HCT116 (cell line): ENCODE data around the gene NUF2. TPM values are rescaled to one million over a fixed set of nuclear protein-coding genes. Genes with fewer than 3 reads are reported as not detected.

ENCODE experiments used
- ATAC-seq: fragments of 200-7000 bp; cut with Tn5 transposase; 2 replicates; pipeline ENCODE4 v1.9.1; 2020; ENCODE audit warnings: mild to moderate bottlenecking, moderate library complexity
- BruUV-seq: library from RNA; stranded (reverse); fragments of 400-500 nt; replicated peaks from 2 replicates; lab custom pipeline; 2021; lab: Mats Ljungman, UMichigan
- CTCF ChIA-PET: fragments of 300-600 bp; sonication (Branson Sonifier 250); formaldehyde crosslinking; loops from one replicate; lab custom pipeline; 2021; ENCODE audit warnings: antibody characterized with exemption; lab: Charles Lee
- POLR2A ChIA-PET: fragments of 300-600, 350-600 bp; sonication (Branson Sonifier 250); formaldehyde crosslinking; loops from one replicate; lab custom pipeline; 2021; ENCODE audit warnings: antibody characterized with exemption; lab: Charles Lee
- RAD21 ChIA-PET, 2 experiments: fragments of 300-600 bp; sonication (Branson Sonifier 250); formaldehyde crosslinking; loops; one replicate each; lab custom pipeline; 2023; ENCODE audit warnings: low total read pairs in 2 of 2; ENCODE audit not compliant: uncharacterized antibody in 2 of 2, unreplicated experiment in 2 of 2, low non-redundant PET in 1 of 2; lab: Charles Lee
- DNase-seq: peaks from one replicate; pipeline ENCODE4 v3.0.0-alpha.2; 2010; ENCODE audit warnings: low read depth, low spot score
- H2AFZ ChIP-seq: fragments of 200-600 bp; shearing (Covaris generic), sonication (generic); 2 replicates; pipeline ENCODE4 v1.6.1; 2017; ENCODE audit warnings: low read depth, mixed run types, mixed read lengths, antibody characterized with exemption, low read length; ENCODE audit not compliant: poor library complexity, severe bottlenecking
- H3K27ac ChIP-seq: 2 replicates; pipeline ENCODE4 v1.5.1; 2012; ENCODE audit warnings: low read depth, low read length
- H3K27me3 ChIP-seq: fragments of 200-600 bp; sonication (generic); 2 replicates; pipeline ENCODE4 v1.6.1; 2016; ENCODE audit warnings: mixed run types, low read length, mixed read lengths; ENCODE audit not compliant: insufficient read depth
- H3K36me3 ChIP-seq, 2 experiments: fragments of 200-500 bp in 1 of 2; fragments of 200-600 bp in 1 of 2; sonication (Bioruptor generic) in 1 of 2; sonication (generic) in 1 of 2; 2 replicates each; pipeline versions ENCODE4 v1.5.1 to v1.6.1; 2014 to 2016; ENCODE audit warnings: low read length in 2 of 2, inconsistent platforms in 1 of 2, mixed read lengths in 1 of 2, mixed run types in 1 of 2; ENCODE audit not compliant: insufficient read depth in 2 of 2, control insufficient read depth in 1 of 2
- H3K4me1 ChIP-seq, 2 experiments: fragments of 200-600 bp in 1 of 2; sonication (generic) in 1 of 2; 2 replicates each; pipeline versions ENCODE4 v1.5.1 to v1.6.1; 2012 to 2017; ENCODE audit warnings: low read length in 2 of 2, inconsistent platforms in 1 of 2, mild to moderate bottlenecking in 1 of 2, mixed read lengths in 1 of 2, mixed run types in 1 of 2, moderate library complexity in 1 of 2; ENCODE audit not compliant: insufficient read depth in 2 of 2, control insufficient read depth in 1 of 2
- H3K4me2 ChIP-seq: fragments of 200-600 bp; sonication (generic); 2 replicates; pipeline ENCODE4 v1.6.1; 2017; ENCODE audit warnings: mixed run types, low read length, mixed read lengths
- H3K4me3 ChIP-seq, 2 experiments: fragments of 200-600 bp in 1 of 2; sonication (generic) in 1 of 2; replicated peaks in 1 of 2; 2 replicates each; pipeline ENCODE4 v1.5.1; 2011 to 2016; ENCODE audit warnings: low read length in 2 of 2, control low read depth in 1 of 2, low read depth in 1 of 2, mild to moderate bottlenecking in 1 of 2, mixed read lengths in 1 of 2, mixed run types in 1 of 2
- H3K79me2 ChIP-seq: fragments of 200-600 bp; sonication (generic); 2 replicates; pipeline ENCODE4 v1.6.1; 2017; ENCODE audit warnings: mild to moderate bottlenecking, mixed run types, low read length, moderate library complexity, mixed read lengths; ENCODE audit not compliant: insufficient read depth
- H3K9ac ChIP-seq: fragments of 200-600 bp; sonication (generic); 2 replicates; pipeline ENCODE4 v1.6.1; 2016; ENCODE audit warnings: low read length, mixed read lengths
- H3K9me2 ChIP-seq: fragments of 200-600 bp; sonication (generic), shearing (Covaris generic); 2 replicates; pipeline ENCODE4 v1.6.1; 2017; ENCODE audit warnings: mixed run types, mild to moderate bottlenecking, moderate library complexity; ENCODE audit not compliant: insufficient read depth
- H3K9me3 ChIP-seq, 2 experiments: fragments of 200-500 bp in 1 of 2; fragments of 200-600 bp in 1 of 2; sonication (Bioruptor generic) in 1 of 2; sonication (generic) in 1 of 2; 2 replicates each; pipeline ENCODE4 v1.6.1; 2014 to 2017; ENCODE audit warnings: low read length in 2 of 2, mixed read lengths in 2 of 2, inconsistent platforms in 1 of 2, low read depth in 1 of 2, mild to moderate bottlenecking in 1 of 2, mixed run types in 1 of 2, moderate library complexity in 1 of 2; ENCODE audit not compliant: control insufficient read depth in 1 of 2, insufficient read depth in 1 of 2
- H4K20me1 ChIP-seq: fragments of 200-600 bp; sonication (generic), shearing (Covaris generic); 2 replicates; pipeline ENCODE4 v1.6.1; 2017; ENCODE audit warnings: mixed run types, mild to moderate bottlenecking, moderate library complexity; ENCODE audit not compliant: insufficient read depth
- ATF3 ChIP-seq: IDR thresholded peaks from 2 replicates; pipeline ENCODE4 v1.6.1; 2012
- CBX3 ChIP-seq: IDR thresholded peaks from 2 replicates; pipeline ENCODE4 v1.6.1; 2012; ENCODE audit warnings: low read depth
- CEBPB ChIP-seq: IDR thresholded peaks from 2 replicates; pipeline ENCODE4 v1.6.1; 2012; ENCODE audit warnings: low read depth
- ELF1 ChIP-seq: IDR thresholded peaks from 2 replicates; pipeline ENCODE4 v1.6.1; 2012; ENCODE audit warnings: low read depth, borderline replicate concordance
- EZH2 ChIP-seq: fragments of 200-600 bp; sonication (generic); IDR thresholded peaks from 2 replicates; pipeline ENCODE4 v1.6.1; 2017; ENCODE audit warnings: antibody characterized with exemption, mixed run types
- EZH2phosphoT487 ChIP-seq: fragments of 200-600 bp; IDR thresholded peaks from 2 replicates; pipeline ENCODE4 v1.6.1; 2018; ENCODE audit warnings: antibody characterized with exemption, borderline replicate concordance
- FOSL1 ChIP-seq: IDR thresholded peaks from 2 replicates; pipeline ENCODE4 v1.6.1; 2012; ENCODE audit warnings: low read depth
- JUND ChIP-seq: IDR thresholded peaks from 2 replicates; pipeline ENCODE4 v1.6.1; 2012
- MAX ChIP-seq: IDR thresholded peaks from 2 replicates; pipeline ENCODE4 v1.6.1; 2012
- POLR2A ChIP-seq: IDR thresholded peaks from 2 replicates; pipeline ENCODE4 v1.7.0; 2011; ENCODE audit warnings: borderline replicate concordance; ENCODE audit not compliant: insufficient read depth, insufficient read length; ENCODE audit errors: extremely low read depth
- POLR2AphosphoS5 ChIP-seq: IDR thresholded peaks from 2 replicates; pipeline ENCODE4 v1.6.1; 2011; ENCODE audit warnings: mild to moderate bottlenecking, low read depth, low read length, moderate library complexity
- RAD21 ChIP-seq: IDR thresholded peaks from 2 replicates; pipeline ENCODE4 v1.6.1; 2012; ENCODE audit warnings: low read depth, mild to moderate bottlenecking
- REST ChIP-seq: IDR thresholded peaks from 2 replicates; pipeline ENCODE4 v1.6.1; 2012; ENCODE audit warnings: low read depth
- SIN3A ChIP-seq: IDR thresholded peaks from 2 replicates; pipeline ENCODE4 v1.6.1; 2012; ENCODE audit warnings: low read depth
- SRF ChIP-seq: IDR thresholded peaks from 2 replicates; pipeline ENCODE4 v1.6.1; 2012; ENCODE audit warnings: low read depth
- TCF7L2 ChIP-seq: IDR thresholded peaks from 2 replicates; pipeline ENCODE4 v1.7.0; 2011; ENCODE audit warnings: borderline replicate concordance, inconsistent platforms; ENCODE audit not compliant: insufficient read depth, insufficient read length; ENCODE audit errors: extremely low read depth
- YY1 ChIP-seq: IDR thresholded peaks from 2 replicates; pipeline ENCODE4 v1.6.1; 2011; ENCODE audit warnings: low read length, low read depth, moderate library complexity, mild to moderate bottlenecking; ENCODE audit not compliant: insufficient replicate concordance; ENCODE audit errors: extremely low read depth
- ZBTB33 ChIP-seq: IDR thresholded peaks from 2 replicates; pipeline ENCODE4 v1.6.1; 2011; ENCODE audit warnings: mild to moderate bottlenecking, low read length, moderate library complexity; ENCODE audit not compliant: insufficient replicate concordance; ENCODE audit errors: extremely low read depth
- ZFX ChIP-seq: fragments of 450-650 bp; IDR thresholded peaks from 2 replicates; pipeline ENCODE4 v1.6.1; 2017
- ZNF274 ChIP-seq: fragments of 200-500 bp; sonication (Bioruptor generic); IDR thresholded peaks from 2 replicates; pipeline ENCODE4 v1.6.1; 2014; ENCODE audit warnings: mild to moderate bottlenecking, low read depth, low read length, inconsistent platforms
- intact Hi-C: fragments of 100-400 bp; cut with micrococcal nuclease; formaldehyde crosslinking; loops from 2 replicates; pipeline ENCODE4 v1.10.0; 2022
- total RNA-seq: library from RNA; stranded (reverse); gene quantifications from one replicate; pipeline ENCODE4 v1.2.1, GENCODE V29; 2021; ENCODE audit not compliant: unreplicated experiment

NUF2 gene
- total RNA-seq, 1 experiment from 2014 or later = 37.6 TPM

GRCh38 chr1:163381487-163382184 is 59.9 kb downstream of the NUF2 start:
- POLR2A ChIA-PET = no interaction called here
- BruUV-seq = no TSS peak
- 0 out of 2 replicates have a peak, but pooled peaks cover 2% of the 10 kb centered on the region for H3K27me3 ChIP-seq
- CTCF ChIA-PET = interaction anchor here (1.0 kb wide), 1 partner anchor 20 kb away, joined by 3 read pairs; no protein-coding TSS in a partner anchor
- ATAC-seq = no peak
- no peaks in the 10 kb centered on the region for H3K4me1 ChIP-seq
- intact Hi-C loops = no loop called here
- no peaks in the 10 kb centered on the region for H3K9me3 ChIP-seq
- no peaks in the 10 kb centered on the region for H3K36me3 ChIP-seq
- H4K20me1 ChIP-seq = no peaks in the 10 kb centered on the region
- no peak for TF ChIP-seq FOSL1
- TF ChIP-seq POLR2A = no peak
- no peak for TF ChIP-seq ATF3
- no peak for TF ChIP-seq ZNF274
- no peak for TF ChIP-seq REST
- no peak for TF ChIP-seq SIN3A
- no peak for TF ChIP-seq TCF7L2
- TF ChIP-seq MAX = no peak
- no peak for TF ChIP-seq SRF
- TF ChIP-seq CBX3 = no peak
- TF ChIP-seq JUND = no peak
- no peak for TF ChIP-seq RAD21
- TF ChIP-seq ZFX = no peak
- TF ChIP-seq EZH2 = no peak
- TF ChIP-seq POLR2AphosphoS5 = no peak
- TF ChIP-seq ELF1 = no peak
- TF ChIP-seq EZH2phosphoT487 = no peak
- no peak for TF ChIP-seq CEBPB
- TF ChIP-seq ZBTB33 = no peak
- no peak for TF ChIP-seq YY1
- H3K27ac ChIP-seq = no peak overlapping the region
- H3K79me2 ChIP-seq = no peaks in the 10 kb centered on the region
- DNase-seq = no peak
- no peak overlapping the region for H2AFZ ChIP-seq
- RAD21 ChIA-PET = no interaction called here
- H3K4me3 ChIP-seq = no peak overlapping the region
- H3K9ac ChIP-seq = no peak overlapping the region
- no peaks in the 10 kb centered on the region for H3K9me2 ChIP-seq
- H3K4me2 ChIP-seq = no peak overlapping the region
